ENCODE measurements around the gene DIAPH2. TPM values are rescaled to one million over a fixed set of nuclear protein-coding genes. Genes with fewer than 3 reads are reported as not detected.

Gene DIAPH2
- total RNA-seq, 1 donor from 2014 or later: 7.9 TPM

DNA sequence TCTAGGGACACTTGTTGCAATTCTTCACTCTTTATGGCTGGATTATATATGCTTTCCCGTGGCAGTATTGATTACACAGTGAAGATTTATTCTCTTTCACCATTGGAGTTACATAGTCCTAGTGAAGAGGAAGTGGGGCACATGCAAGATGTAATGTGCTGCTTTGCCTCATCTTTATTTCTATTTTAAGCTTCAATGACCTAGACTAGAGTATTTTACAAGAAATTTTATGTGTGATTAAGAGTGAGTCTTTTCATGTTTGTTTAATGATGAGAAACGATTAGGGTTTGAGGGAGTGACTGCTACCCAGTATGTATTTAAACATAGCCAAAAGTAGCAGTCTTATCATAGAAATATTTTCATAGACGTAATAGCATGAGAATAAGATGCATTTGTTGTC lies 30.8 kb downstream of the DIAPH2 start:
- TF ChIP-seq, protein P1, sequence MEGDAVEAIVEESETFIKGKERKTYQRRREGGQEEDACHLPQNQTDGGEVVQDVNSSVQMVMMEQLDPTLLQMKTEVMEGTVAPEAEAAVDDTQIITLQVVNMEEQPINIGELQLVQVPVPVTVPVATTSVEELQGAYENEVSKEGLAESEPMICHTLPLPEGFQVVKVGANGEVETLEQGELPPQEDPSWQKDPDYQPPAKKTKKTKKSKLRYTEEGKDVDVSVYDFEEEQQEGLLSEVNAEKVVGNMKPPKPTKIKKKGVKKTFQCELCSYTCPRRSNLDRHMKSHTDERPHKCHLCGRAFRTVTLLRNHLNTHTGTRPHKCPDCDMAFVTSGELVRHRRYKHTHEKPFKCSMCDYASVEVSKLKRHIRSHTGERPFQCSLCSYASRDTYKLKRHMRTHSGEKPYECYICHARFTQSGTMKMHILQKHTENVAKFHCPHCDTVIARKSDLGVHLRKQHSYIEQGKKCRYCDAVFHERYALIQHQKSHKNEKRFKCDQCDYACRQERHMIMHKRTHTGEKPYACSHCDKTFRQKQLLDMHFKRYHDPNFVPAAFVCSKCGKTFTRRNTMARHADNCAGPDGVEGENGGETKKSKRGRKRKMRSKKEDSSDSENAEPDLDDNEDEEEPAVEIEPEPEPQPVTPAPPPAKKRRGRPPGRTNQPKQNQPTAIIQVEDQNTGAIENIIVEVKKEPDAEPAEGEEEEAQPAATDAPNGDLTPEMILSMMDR (IDR thresholded peaks at IDR 0.05; ENCODE audit: insufficient read depth, low read length, severe bottlenecking): no peak
- DNase-seq (ENCODE audit: low read depth) (no peak), FAIRE-seq (no peak)
- H3K4me3 ChIP-seq (ENCODE audit: low read depth, low read length): no peak overlapping the region
- no peaks in the 10 kb centered on the region for H3K36me3 ChIP-seq (ENCODE audit: control insufficient read depth, insufficient read depth, low read length)
- H3K27me3 ChIP-seq (ENCODE audit: control insufficient read depth, insufficient read depth, low read length): no peaks in the 10 kb centered on the region

DNA sequence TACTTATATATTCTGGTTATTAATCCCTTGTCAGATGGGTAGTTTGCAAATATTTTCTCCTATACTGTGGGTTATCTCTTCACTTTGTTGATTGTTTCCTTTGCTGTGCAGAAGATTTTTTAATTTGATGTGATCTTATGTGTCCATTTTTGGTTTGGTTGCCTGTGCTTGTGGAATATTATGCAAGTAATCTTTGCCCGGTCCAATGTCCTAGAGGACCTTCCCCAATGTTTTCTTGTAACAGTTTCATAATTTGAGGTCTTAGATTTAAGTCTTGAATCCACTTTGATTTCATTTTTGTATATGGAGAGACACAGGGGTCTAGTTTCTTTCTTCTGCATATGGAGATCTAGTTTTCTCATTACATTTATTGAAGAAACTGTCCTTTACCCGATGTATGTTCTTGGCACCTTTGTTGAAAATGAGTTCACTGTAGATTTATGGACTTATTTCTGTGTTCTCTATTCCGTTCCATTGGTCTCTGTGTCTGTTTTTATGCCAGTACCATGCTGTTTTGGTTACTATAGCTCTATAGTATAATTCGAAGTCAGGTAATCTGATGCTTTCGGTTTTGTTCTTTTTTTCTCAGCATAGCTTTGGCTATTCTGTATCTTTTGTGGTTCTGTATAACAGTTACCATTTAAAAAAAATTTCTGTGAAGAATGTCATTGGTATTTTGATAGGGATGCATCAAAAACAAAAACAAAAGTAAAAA lies 34.7 kb downstream of the DIAPH2 start:
- TF ChIP-seq, protein P1 (IDR thresholded peaks at IDR 0.05; ENCODE audit: insufficient read depth, low read length, severe bottlenecking): no peak

DNA sequence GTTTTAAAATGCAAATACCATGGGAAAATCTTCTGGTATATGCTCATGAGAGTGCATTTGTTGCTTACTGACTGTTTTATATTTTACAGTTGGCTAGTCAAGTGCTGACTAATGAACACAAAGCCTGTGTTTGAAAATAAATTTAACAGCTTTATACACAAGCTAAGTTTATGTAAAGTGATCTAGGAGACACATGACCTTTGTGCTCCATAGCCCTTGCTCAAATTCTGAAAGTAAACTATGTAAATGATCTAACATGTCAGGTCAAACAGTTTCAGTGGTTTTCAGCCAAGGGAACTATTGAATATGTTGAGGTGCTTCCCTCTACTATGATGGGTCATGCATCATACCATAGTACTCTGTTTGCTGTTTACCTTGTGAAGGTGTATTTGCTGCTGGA lies 36.7 kb downstream of the DIAPH2 start:
- TF ChIP-seq, protein P1 (IDR thresholded peaks at IDR 0.05; ENCODE audit: insufficient read depth, low read length, severe bottlenecking): no peak
- FAIRE-seq (no peak), DNase-seq (ENCODE audit: low read depth) (no peak)
- no peak overlapping the region for H3K4me3 ChIP-seq (ENCODE audit: low read depth, low read length)
- no peaks in the 10 kb centered on the region for H3K27me3 ChIP-seq (ENCODE audit: control insufficient read depth, insufficient read depth, low read length)
- H3K36me3 ChIP-seq (ENCODE audit: control insufficient read depth, insufficient read depth, low read length): no peaks in the 10 kb centered on the region

More for the DNA sequence above, 34.7 kb downstream of the DIAPH2 start:
- FAIRE-seq: no peak
- H3K36me3 ChIP-seq (ENCODE audit: control insufficient read depth, insufficient read depth, low read length): no peaks in the 10 kb centered on the region
- no peak overlapping the region for H3K4me3 ChIP-seq (ENCODE audit: low read depth, low read length)
- no peaks in the 10 kb centered on the region for H3K27me3 ChIP-seq (ENCODE audit: control insufficient read depth, insufficient read depth, low read length)
- DNase-seq (ENCODE audit: low read depth): no peak

DNA sequence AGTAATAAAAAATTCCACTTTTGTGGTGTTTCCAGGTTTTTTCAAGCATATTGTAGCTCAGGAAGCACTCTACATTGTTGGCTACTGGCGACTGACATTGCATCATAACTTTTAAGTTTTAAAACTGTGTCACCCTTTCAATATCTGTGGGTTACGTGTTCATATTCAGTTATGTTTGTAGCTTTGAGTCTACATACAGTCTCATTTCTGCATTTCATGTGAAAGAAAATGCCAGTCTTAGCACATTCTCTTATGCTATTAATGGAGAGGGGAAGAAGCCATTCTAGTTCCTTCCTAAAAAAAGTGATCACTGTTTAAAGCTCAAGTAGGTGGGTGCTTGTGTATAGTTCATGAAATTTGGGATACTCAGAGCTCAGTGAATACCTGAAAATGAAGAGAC lies 38.1 kb downstream of the DIAPH2 start:
- H3K4me3 ChIP-seq (ENCODE audit: low read depth, low read length): no peak overlapping the region
- H3K27me3 ChIP-seq (ENCODE audit: control insufficient read depth, insufficient read depth, low read length): no peaks in the 10 kb centered on the region
- TF ChIP-seq, protein P1 (IDR thresholded peaks at IDR 0.05; ENCODE audit: insufficient read depth, low read length, severe bottlenecking): no peak
- H3K36me3 ChIP-seq (ENCODE audit: control insufficient read depth, insufficient read depth, low read length): no peaks in the 10 kb centered on the region
- FAIRE-seq (no peak), DNase-seq (ENCODE audit: low read depth) (no peak)

DNA sequence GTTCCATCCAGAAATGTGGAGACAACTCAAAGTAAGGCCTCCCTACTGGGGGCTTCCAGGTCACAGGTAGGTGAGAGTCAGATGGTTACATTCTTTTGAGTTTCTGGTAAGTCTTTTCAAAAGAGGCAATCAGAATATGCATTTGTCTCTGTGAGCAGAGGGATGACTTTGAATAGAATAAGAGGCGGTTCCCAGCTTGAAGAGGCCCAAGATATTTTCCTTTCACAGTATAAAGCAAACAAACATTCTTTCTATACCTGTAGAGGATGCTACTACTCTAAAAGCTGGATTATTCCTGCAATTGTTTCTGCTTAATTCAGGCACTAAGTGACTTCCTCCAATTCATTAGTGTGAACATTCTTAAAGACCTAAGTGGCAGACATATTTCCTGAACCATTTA lies 44.4 kb downstream of the DIAPH2 start:
- H3K4me3 ChIP-seq (ENCODE audit: low read depth, low read length): no peak overlapping the region
- FAIRE-seq (peak; percentile 23), DNase-seq (ENCODE audit: low read depth) (no peak)
- H3K27me3 ChIP-seq (ENCODE audit: control insufficient read depth, insufficient read depth, low read length): no peaks in the 10 kb centered on the region
- TF ChIP-seq, protein P1 (IDR thresholded peaks at IDR 0.05; ENCODE audit: insufficient read depth, low read length, severe bottlenecking): no peak
- no peaks in the 10 kb centered on the region for H3K36me3 ChIP-seq (ENCODE audit: control insufficient read depth, insufficient read depth, low read length)
